ENCODE results near the gene TMC7.
"Not testable (repeated sequence)": the region's sequence is repeated elsewhere in the genome, so short reads cannot be mapped to it uniquely, and the experiment has no call there.

The TMC7 gene

GRCh38 chr16:18984435-18985005 lies 786 bp downstream of the TMC7 start:
- no peak for DNase-seq

- not testable (repeated sequence) for DNase-seq
These were observed 1.5 kb downstream of the TMC7 start for GRCh38 chr16:18985256-18985655.

GRCh38 chr16:18991731-18992130 lies 8.0 kb downstream of the TMC7 start:
- not testable (repeated sequence) for DNase-seq

- not testable (repeated sequence) for DNase-seq
These were observed 9.8 kb downstream of the TMC7 start for GRCh38 chr16:18993531-18993930.

- not testable (repeated sequence) for DNase-seq
These were observed 10.4 kb downstream of the TMC7 start for GRCh38 chr16:18994181-18994580.

GRCh38 chr16:18995406-18995805 lies 11.7 kb downstream of the TMC7 start:
- not testable (repeated sequence) for DNase-seq

GRCh38 chr16:18996536-18996935 lies 12.8 kb downstream of the TMC7 start:
- not testable (repeated sequence) for DNase-seq

- DNase-seq, result not testable (repeated sequence)
These were observed 13.3 kb downstream of the TMC7 start for GRCh38 chr16:18997001-18997400.

GRCh38 chr16:18999045-18999393 lies 15.3 kb downstream of the TMC7 start:
- DNase-seq, result no peak

GRCh38 chr16:19001788-19002187 lies 18.1 kb downstream of the TMC7 start:
- DNase-seq, result no peak

- no peak for DNase-seq
These were observed 20.2 kb downstream of the TMC7 start for GRCh38 chr16:19003935-19004334.

- DNase-seq, result no peak
These were observed 22.1 kb downstream of the TMC7 start for GRCh38 chr16:19005561-19006445.

- no peak for DNase-seq
These were observed 22.9 kb downstream of the TMC7 start for GRCh38 chr16:19006446-19007315.

- DNase-seq, result no peak
These were observed 24.8 kb downstream of the TMC7 start for GRCh38 chr16:19008245-19009169.

- DNase-seq, result no peak
These were observed 27.5 kb downstream of the TMC7 start for GRCh38 chr16:19011169-19011731.

GRCh38 chr16:19014461-19014860 lies 30.7 kb downstream of the TMC7 start:
- DNase-seq, result no peak

GRCh38 chr16:19017179-19017578 lies 33.4 kb downstream of the TMC7 start:
- no peak for DNase-seq

GRCh38 chr16:19020689-19021088 lies 37.0 kb downstream of the TMC7 start:
- DNase-seq, result no peak

- DNase-seq, result no peak
These were observed 38.0 kb downstream of the TMC7 start for GRCh38 chr16:19021747-19022146.

GRCh38 chr16:19027416-19027815 lies 43.7 kb downstream of the TMC7 start:
- no peak for DNase-seq

GRCh38 chr16:19029980-19030379 lies 46.2 kb downstream of the TMC7 start:
- DNase-seq, result no peak

GRCh38 chr16:19031738-19032137 lies 48.0 kb downstream of the TMC7 start:
- DNase-seq, result no peak
